Activated T-cell treated with anti-CD3 and anti-CD28 coated beads, Interleukin-2, amount 50 U/mL, for 1 hour (primary cell): Measurements from ENCODE around the gene CRKL.
"Not testable (repeated sequence)": the region's sequence is repeated elsewhere in the genome, so short reads cannot be mapped to it uniquely, and the experiment has no call there.

ENCODE experiments used
- DNase-seq: peaks from one replicate; pipeline ENCODE4 v3.0.0-alpha.2; 2020

Gene CRKL

GRCh38 chr22:20903093-20903492 lies 14.1 kb upstream of the CRKL start:
- no peak for DNase-seq

- no peak for DNase-seq
These were observed 12.9 kb upstream of the CRKL start for GRCh38 chr22:20904008-20904979.

- no peak for DNase-seq
These were observed 12.2 kb upstream of the CRKL start for GRCh38 chr22:20904980-20905355.

GRCh38 chr22:20905415-20906386 lies 11.5 kb upstream of the CRKL start:
- no peak for DNase-seq

- no peak for DNase-seq
These were observed 10.8 kb upstream of the CRKL start for GRCh38 chr22:20906387-20906767.

GRCh38 chr22:20908717-20909116 lies 8.5 kb upstream of the CRKL start:
- not testable (repeated sequence) for DNase-seq

GRCh38 chr22:20909543-20910303 lies 7.5 kb upstream of the CRKL start:
- DNase-seq = no peak

- DNase-seq = no peak
These were observed 4.7 kb upstream of the CRKL start for GRCh38 chr22:20912494-20912893.

GRCh38 chr22:20918663-20919218 lies 1.5 kb downstream of the CRKL start:
- DNase-seq = no peak

- no peak for DNase-seq
These were observed 2.5 kb downstream of the CRKL start for GRCh38 chr22:20919718-20920117.

- no peak for DNase-seq
These were observed 3.6 kb downstream of the CRKL start for GRCh38 chr22:20920881-20921203.

- DNase-seq = no peak
These were observed 5.0 kb downstream of the CRKL start for GRCh38 chr22:20922141-20922751.

GRCh38 chr22:20926243-20926642 lies 9.0 kb downstream of the CRKL start:
- DNase-seq = no peak

GRCh38 chr22:20927940-20928572 lies 10.8 kb downstream of the CRKL start:
- DNase-seq = no peak

GRCh38 chr22:20928573-20928967 lies 11.4 kb downstream of the CRKL start:
- no peak for DNase-seq

GRCh38 chr22:20930004-20930403 lies 12.8 kb downstream of the CRKL start:
- no peak for DNase-seq

GRCh38 chr22:20930435-20930834 lies 13.2 kb downstream of the CRKL start:
- not testable (repeated sequence) for DNase-seq

GRCh38 chr22:20931126-20931654 lies 14.0 kb downstream of the CRKL start:
- no peak for DNase-seq

GRCh38 chr22:20933910-20934309 lies 16.7 kb downstream of the CRKL start:
- no peak for DNase-seq

- not testable (repeated sequence) for DNase-seq
These were observed 17.8 kb downstream of the CRKL start for GRCh38 chr22:20935049-20935448.
